GM12865 (cell line): ENCODE results near the gene ABAT.

ENCODE experiments used
- DNase-seq: peaks from one replicate; pipeline ENCODE4 v3.0.0; 2010; ENCODE audit warnings: low read depth
- H3K4me3 ChIP-seq: 2 replicates; pipeline ENCODE4 v1.5.1; 2011; ENCODE audit warnings: mild to moderate bottlenecking, low read depth, low read length, control low read depth
- TF ChIP-seq, protein P1 (sequence below): IDR thresholded peaks from 2 replicates; pipeline ENCODE4 v1.5.1; 2011; ENCODE audit warnings: low read length, control low read depth, low read depth, inconsistent platforms; ENCODE audit not compliant: insufficient read depth; ENCODE audit errors: missing control alignments

The ABAT gene

DNA sequence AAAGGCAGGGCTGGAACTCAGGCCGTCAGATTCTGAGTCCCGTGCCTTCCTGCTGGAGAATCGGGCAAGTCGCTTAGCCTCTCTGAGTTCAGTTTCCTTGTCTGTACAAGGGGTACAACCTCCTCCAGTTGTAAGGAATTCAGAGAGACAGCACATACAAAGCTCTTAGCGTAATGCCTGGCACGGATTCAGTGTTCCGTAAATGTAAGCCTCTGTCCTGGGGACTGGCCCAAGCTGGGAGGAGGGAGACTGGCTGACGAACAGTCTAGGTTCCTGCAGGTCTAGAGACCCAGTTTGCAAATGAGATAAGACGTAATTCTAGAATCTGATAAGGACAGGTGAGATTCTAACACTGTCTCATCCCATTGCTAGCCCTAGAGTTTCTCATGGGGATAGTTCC is 43.0 kb upstream of the ABAT start:
- TF ChIP-seq, protein P1, sequence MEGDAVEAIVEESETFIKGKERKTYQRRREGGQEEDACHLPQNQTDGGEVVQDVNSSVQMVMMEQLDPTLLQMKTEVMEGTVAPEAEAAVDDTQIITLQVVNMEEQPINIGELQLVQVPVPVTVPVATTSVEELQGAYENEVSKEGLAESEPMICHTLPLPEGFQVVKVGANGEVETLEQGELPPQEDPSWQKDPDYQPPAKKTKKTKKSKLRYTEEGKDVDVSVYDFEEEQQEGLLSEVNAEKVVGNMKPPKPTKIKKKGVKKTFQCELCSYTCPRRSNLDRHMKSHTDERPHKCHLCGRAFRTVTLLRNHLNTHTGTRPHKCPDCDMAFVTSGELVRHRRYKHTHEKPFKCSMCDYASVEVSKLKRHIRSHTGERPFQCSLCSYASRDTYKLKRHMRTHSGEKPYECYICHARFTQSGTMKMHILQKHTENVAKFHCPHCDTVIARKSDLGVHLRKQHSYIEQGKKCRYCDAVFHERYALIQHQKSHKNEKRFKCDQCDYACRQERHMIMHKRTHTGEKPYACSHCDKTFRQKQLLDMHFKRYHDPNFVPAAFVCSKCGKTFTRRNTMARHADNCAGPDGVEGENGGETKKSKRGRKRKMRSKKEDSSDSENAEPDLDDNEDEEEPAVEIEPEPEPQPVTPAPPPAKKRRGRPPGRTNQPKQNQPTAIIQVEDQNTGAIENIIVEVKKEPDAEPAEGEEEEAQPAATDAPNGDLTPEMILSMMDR, result no peak
- no peak overlapping the region for H3K4me3 ChIP-seq
- no peak for DNase-seq

DNA sequence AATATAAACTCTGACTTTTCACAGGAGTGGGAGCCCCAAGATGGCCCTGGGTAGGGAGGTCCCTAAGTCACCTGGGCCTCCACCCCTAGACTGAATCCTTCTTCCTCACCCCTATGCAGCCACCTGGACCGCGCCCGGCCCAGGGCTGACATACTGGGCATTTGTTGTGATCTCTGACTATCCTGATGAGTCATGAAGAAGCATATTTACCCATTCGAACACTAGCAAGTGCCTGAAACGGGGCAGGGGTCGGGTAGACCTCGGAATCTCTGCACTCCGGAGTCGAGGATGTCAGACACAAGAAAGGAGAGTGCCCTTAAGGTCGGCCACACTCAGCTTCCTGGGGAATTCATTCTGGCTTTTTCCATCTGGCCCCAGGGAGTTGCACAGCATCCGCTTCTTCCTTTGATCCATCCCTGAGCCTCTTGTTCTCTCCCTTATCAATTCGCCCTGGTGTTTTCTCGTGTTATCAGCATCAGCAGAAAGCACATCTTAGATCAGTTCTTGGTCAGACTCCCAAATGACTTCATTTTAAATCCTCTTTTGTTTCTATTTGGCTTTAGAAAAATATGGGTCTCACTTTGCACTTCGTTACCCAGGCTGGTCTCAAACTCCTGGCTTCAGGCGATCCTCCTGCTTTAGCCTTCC is 42.5 kb upstream of the ABAT start:
- no peak overlapping the region for H3K4me3 ChIP-seq
- TF ChIP-seq, protein P1, result no peak
- DNase-seq, result no peak

DNA sequence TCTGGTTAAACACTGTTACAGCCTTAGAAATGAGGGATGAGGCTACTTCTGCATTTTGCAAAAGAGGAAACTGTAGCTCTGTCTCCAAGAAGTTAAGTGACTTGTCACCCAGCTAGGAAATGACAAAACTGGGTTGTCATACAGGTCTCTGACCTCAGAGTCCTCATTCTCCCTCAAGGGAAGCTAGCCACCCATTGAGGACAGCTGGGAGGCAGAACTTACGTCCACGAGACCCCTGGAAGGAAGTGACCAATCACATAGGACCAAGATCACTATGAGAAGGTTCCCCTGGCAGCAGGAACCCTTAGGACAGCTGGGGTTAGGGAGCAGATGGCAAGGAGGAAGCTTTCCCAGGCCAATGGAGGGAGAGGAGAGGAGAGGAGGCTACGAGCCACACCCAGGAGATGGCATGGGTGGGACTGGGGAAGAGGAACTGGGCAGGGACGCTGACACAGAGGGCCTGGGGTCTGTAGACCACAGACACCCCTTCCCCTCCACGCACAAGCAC is 41.7 kb upstream of the ABAT start:
- no peak overlapping the region for H3K4me3 ChIP-seq
- TF ChIP-seq, protein P1, result no peak
- no peak for DNase-seq

DNA sequence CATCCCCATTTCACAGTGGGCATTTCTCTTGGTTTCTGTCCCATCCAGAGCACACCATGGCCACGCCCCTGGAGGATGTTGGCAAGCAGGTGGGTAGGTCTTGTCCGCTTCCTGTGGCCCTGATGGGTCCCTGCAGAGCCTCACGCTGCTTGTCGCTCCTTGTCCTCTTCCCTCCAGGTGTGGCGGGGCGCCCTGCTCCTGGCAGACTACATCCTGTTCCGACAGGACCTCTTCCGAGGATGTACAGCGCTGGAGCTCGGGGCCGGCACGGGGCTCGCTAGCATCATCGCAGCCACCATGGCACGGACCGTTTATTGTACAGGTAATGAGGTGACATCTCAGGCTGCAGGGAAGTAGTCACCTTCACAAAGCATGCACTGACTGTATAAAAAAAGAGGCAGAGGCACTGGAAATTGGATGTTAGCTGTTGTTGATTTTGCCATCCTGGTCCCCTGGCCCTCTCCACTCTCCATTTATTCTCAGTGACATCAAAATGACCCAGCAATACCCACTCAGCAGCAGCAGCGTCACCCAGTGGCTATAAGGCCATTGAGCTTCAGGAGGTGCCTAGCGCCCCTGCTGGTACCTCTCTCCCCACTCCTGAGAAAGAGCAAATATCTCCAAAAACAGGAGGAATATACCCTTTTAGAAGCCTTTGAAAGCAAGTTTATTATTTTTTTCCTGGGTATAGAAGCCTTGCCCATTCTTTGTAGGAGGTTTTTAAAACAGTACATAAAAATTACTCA is 39.3 kb upstream of the ABAT start:
- no peak overlapping the region for H3K4me3 ChIP-seq
- DNase-seq, result no peak
- TF ChIP-seq, protein P1, result no peak

DNA sequence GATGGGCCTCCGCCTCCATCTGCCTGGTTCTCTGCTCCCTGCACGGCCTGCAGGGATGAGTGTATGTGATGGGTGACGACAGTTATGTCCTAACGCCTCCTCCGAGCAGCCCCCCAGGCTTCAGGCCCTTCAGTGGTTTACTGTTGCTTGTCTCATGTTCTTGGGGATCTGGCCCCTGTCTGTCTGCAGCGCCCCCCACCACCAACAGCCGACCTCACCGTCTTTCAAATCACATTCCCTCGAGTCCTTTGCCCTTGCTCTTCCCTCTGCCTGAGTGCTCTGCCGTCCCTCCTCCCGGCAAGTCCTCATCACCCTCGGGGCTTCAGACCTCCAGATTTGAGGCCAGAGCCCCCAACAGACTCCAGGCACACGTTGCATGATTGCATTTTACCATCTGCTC is 34.7 kb upstream of the ABAT start:
- DNase-seq, result no peak
- TF ChIP-seq, protein P1, result no peak

DNA sequence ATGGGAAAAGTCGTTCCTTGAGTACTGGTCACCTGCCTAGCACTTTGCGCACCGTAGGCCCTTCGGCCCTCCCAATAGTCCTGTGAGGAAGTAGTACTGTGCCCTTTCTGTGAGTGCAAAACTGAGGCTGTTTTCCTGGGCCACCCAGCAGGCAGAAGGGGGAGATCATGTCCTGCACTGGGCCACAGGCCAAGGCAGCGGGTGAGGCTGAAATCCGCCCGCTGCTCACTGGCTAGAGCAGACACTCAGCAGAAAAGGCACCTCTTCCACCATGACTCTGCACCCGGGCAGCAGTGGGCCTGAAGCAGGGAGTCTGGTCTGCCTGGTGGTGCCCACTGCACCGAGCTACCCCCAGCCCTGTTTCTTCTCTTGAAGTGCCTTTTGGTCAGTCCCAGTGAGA is 32.7 kb upstream of the ABAT start:
- TF ChIP-seq, protein P1, result no peak
- no peak overlapping the region for H3K4me3 ChIP-seq
- no peak for DNase-seq

More for the DNA sequence above, 34.7 kb upstream of the ABAT start:
- H3K4me3 ChIP-seq, result no peak overlapping the region
